Measurements from ENCODE around the gene ADTRP. TPM values are rescaled to one million over a fixed set of nuclear protein-coding genes. Genes with fewer than 3 reads are reported as not detected.
"Not testable (repeated sequence)": the region's sequence is repeated elsewhere in the genome, so short reads cannot be mapped to it uniquely, and the experiment has no call there.

ADTRP gene
- total and polyA plus RNA-seq, 5 donors, result 0.05 to 0.59 (median 0.42) TPM; not detected in 2

DNA sequence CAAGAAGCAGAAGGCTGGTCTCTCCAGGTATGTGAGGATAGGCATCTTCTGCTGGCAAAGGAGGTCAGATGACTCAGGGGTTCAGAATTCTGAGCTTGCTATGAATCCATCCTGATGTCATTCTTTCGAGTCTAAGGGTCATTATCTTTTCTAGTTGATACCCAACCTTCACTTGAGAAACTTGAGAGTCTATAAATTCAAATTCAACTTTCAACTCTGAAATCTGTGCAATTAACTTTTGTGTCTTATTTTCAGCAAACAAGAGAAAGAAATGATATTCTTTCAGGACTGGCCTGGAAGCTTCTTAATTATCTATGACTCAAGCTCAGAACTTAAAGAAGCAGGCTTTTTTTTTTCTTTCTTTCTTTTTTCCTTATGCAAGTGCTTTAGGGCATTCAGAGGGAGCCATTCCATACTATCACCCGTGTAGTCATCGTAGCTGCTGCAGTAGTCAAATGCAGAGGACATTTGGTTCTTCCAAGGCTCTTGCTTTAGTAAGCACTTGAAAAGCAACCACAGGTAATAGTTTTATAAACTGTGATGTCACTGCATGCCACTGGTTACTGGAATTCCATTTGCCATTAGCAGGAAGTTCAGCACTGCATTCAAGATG is 93.0 kb downstream of the ADTRP start:
- ATAC-seq (no peak), DNase-seq (no peak)
- Histone ChIP-seq H3K4me3 (ENCODE audit: low read length) (no peak overlapping the region), H3K9me3 (ENCODE audit: control insufficient read depth, low read length) (no peaks in the 10 kb centered on the region), H3K27me3 (ENCODE audit: control insufficient read depth, insufficient read depth) (no peaks in the 10 kb centered on the region), H3K27ac (ENCODE audit: low read length) (no peak overlapping the region), H3K4me1 (ENCODE audit: control insufficient read depth, insufficient read depth, low read length) (no peaks in the 10 kb centered on the region)
- intact Hi-C loops (cut with DNase I), result no loop called here
- 65% methylated on average over 3 of the region's 3 CpGs for WGBS

DNA sequence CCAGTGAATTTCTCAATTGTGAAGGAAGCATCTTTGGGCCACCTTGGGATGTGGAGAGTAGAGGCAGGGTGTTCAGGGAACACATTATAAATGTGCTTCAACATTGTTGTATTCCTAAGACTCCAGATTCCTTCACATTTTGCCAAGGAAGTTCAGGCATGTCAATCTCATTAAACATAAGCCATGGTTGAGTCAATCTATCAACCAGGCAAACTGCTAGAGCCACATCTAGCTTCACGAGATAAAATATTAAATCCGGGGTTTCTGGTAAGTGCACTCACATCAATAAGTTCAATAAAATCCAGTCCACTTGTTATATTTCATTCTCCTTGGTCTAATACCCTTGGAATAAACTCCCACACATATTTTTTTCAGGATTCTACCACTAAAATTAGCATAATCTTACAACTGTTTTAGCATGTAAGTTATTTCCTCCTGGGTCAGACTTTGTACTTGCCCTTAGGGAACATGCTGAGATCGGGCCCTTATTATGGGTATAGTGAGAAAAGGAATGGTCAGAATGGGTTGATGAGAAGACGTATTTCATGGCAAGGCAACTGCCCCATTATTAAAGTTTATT is 93.6 kb downstream of the ADTRP start:
- no peaks in the 10 kb centered on the region for H3K9me3 ChIP-seq (ENCODE audit: control insufficient read depth, low read length)
- ATAC-seq (no peak), DNase-seq (no peak)
- no peaks in the 10 kb centered on the region for H3K4me1 ChIP-seq (ENCODE audit: control insufficient read depth, insufficient read depth, low read length)
- WGBS, result 84% methylated on average over 4 of the region's 4 CpGs
- H3K27me3 ChIP-seq (ENCODE audit: control insufficient read depth, insufficient read depth), result no peaks in the 10 kb centered on the region
- no peak overlapping the region for H3K27ac ChIP-seq (ENCODE audit: low read length)
- intact Hi-C loops (cut with DNase I), result no loop called here
- H3K4me3 ChIP-seq (ENCODE audit: low read length), result no peak overlapping the region

GRCh38 chr6:11683871-11684270 is 94.7 kb downstream of the ADTRP start:
- DNase-seq (no peak), ATAC-seq (no peak)
- no peak overlapping the region for H3K27ac ChIP-seq (ENCODE audit: low read length)
- no peaks in the 10 kb centered on the region for H3K27me3 ChIP-seq (ENCODE audit: control insufficient read depth, insufficient read depth)
- H3K4me3 ChIP-seq (ENCODE audit: low read length), result no peak overlapping the region
- intact Hi-C loops (cut with DNase I), result no loop called here
- 85% methylated on average over 2 of the region's 2 CpGs for WGBS
- H3K4me1 ChIP-seq (ENCODE audit: control insufficient read depth, insufficient read depth, low read length), result no peaks in the 10 kb centered on the region
- no peaks in the 10 kb centered on the region for H3K9me3 ChIP-seq (ENCODE audit: control insufficient read depth, low read length)

DNA sequence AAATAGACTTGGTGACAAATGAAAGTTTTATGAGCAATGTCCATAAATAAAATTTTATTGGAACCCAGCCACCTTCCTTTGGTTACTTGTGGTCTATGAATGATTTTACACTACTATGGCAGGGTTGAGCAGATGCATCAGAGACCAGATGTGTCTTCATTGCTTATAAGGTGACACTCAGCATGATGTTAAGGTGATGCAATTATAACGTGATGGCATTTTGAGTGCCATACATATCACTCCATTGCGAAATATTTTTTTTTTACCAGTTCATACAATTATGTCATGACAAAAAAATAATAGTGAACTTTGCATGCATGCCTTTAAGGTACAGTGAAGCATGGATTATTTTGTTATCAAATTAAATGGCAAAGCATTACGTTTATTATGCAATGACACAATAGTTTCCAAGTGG is 96.0 kb downstream of the ADTRP start:
- WGBS, result 75% methylated on average over 3 of the region's 3 CpGs
- Histone ChIP-seq H3K27me3 (ENCODE audit: control insufficient read depth, insufficient read depth) (no peaks in the 10 kb centered on the region), H3K9me3 (ENCODE audit: control insufficient read depth, low read length) (no peaks in the 10 kb centered on the region), H3K4me1 (ENCODE audit: control insufficient read depth, insufficient read depth, low read length) (no peaks in the 10 kb centered on the region), H3K27ac (ENCODE audit: low read length) (no peak overlapping the region), H3K4me3 (ENCODE audit: low read length) (no peak overlapping the region)
- intact Hi-C loops (cut with DNase I), result no loop called here
- ATAC-seq (no peak), DNase-seq (no peak)

GRCh38 chr6:11681770-11682169 is 96.8 kb downstream of the ADTRP start:
- no peak for ATAC-seq
- intact Hi-C loops (cut with DNase I), result no loop called here
- DNase-seq, result no peak
- Histone ChIP-seq H3K4me3 (ENCODE audit: low read length) (no peak overlapping the region), H3K4me1 (ENCODE audit: control insufficient read depth, insufficient read depth, low read length) (no peaks in the 10 kb centered on the region), H3K9me3 (ENCODE audit: control insufficient read depth, low read length) (no peaks in the 10 kb centered on the region), H3K27me3 (ENCODE audit: control insufficient read depth, insufficient read depth) (no peaks in the 10 kb centered on the region), H3K27ac (ENCODE audit: low read length) (no peak overlapping the region)
- 52% methylated on average over 2 of the region's 2 CpGs for WGBS

DNA sequence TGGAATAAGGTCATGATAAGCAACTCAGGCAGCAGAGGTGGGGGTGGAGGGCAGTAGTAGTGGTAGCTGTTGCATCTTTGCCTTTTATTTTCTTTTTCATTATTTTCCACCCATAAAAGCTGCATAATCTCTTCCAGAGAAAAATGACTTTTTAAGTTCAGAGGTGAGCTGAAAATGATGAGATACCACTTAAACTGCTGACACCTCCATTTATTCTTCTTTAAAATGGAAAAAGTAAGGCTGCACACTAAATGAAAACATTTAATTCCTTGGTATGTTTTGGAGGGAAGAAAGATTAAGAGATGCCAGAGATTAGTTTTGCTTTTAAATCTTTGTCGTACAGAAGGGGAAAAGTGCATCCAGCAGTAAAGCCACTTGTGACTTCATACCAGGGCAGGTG is 97.2 kb downstream of the ADTRP start:
- Histone ChIP-seq H3K27ac (ENCODE audit: low read length) (no peak overlapping the region), H3K9me3 (ENCODE audit: control insufficient read depth, low read length) (no peaks in the 10 kb centered on the region), H3K27me3 (ENCODE audit: control insufficient read depth, insufficient read depth) (no peaks in the 10 kb centered on the region), H3K4me3 (ENCODE audit: low read length) (no peak overlapping the region), H3K4me1 (ENCODE audit: control insufficient read depth, insufficient read depth, low read length) (no peaks in the 10 kb centered on the region)
- no peak for ATAC-seq
- intact Hi-C loops (cut with DNase I), result no loop called here
- 45% methylated on average over 1 of the region's 1 CpG for WGBS
- no peak for DNase-seq

DNA sequence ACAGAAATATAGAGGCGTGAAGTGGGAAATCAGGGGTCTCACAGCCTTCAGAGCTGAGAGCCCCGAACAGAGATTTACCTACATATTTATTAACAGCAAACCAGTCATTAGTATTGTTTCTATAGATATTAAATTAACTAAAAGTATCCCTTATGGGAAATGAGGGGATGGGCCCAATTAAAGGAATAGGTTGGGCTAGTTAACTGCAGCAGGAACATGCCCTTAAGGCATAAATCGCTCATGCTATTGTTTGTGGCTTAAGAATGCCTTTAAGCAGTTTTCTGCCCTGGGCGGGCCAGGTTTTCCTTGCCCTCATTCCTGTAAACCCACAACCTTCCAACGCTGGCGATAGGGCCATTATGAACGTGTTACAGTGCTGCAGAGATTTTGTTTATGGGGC is 98.1 kb downstream of the ADTRP start:
- H3K9me3 ChIP-seq (ENCODE audit: control insufficient read depth, low read length); H3K27me3 ChIP-seq (ENCODE audit: control insufficient read depth, insufficient read depth); ATAC-seq; intact Hi-C loops (cut with DNase I); DNase-seq; H3K27ac ChIP-seq (ENCODE audit: low read length); H3K4me1 ChIP-seq (ENCODE audit: control insufficient read depth, insufficient read depth, low read length); H3K4me3 ChIP-seq (ENCODE audit: low read length): not testable (repeated sequence)
- 86% methylated on average over 7 of the region's 7 CpGs for WGBS

DNA sequence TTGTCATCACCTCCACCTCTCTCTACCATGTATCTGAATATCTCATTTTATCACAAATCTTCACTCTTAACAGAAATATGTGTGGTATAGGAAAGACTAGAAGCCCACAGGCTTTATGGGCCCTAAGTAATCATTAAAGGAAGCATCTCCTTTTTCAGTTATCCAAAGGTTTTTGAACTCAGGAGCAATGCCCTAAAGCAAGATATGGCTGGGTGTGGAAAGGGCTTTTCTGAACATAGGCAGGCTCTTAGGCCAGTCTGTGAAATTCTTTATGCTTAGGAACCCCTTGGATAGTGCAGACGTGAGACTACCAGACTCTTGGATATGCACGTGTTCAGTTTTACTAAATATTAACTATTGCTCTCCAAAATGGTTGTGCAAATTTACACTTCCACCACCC is 99.5 kb downstream of the ADTRP start:
- Histone ChIP-seq H3K27ac (ENCODE audit: low read length) (no peak overlapping the region), H3K4me1 (ENCODE audit: control insufficient read depth, insufficient read depth, low read length) (no peaks in the 10 kb centered on the region), H3K27me3 (ENCODE audit: control insufficient read depth, insufficient read depth) (no peaks in the 10 kb centered on the region), H3K9me3 (ENCODE audit: control insufficient read depth, low read length) (no peaks in the 10 kb centered on the region), H3K4me3 (ENCODE audit: low read length) (no peak overlapping the region)
- ATAC-seq, result no peak
- intact Hi-C loops (cut with DNase I), result no loop called here
- 74% methylated on average over 2 of the region's 2 CpGs for WGBS
- DNase-seq, result no peak

- Histone ChIP-seq H3K4me3 (ENCODE audit: low read length) (no peak overlapping the region), H3K27ac (ENCODE audit: low read length) (no peak overlapping the region), H3K9me3 (ENCODE audit: control insufficient read depth, low read length) (no peaks in the 10 kb centered on the region), H3K4me1 (ENCODE audit: control insufficient read depth, insufficient read depth, low read length) (no peaks in the 10 kb centered on the region), H3K27me3 (ENCODE audit: control insufficient read depth, insufficient read depth) (no peaks in the 10 kb centered on the region)
- WGBS, result 65% methylated on average over 2 of the region's 2 CpGs
- no peak for DNase-seq
- no peak for ATAC-seq
- intact Hi-C loops (cut with DNase I), result no loop called here
These were observed 103.0 kb downstream of the ADTRP start for GRCh38 chr6:11675601-11676000.

- DNase-seq (no peak), ATAC-seq (no peak)
- Histone ChIP-seq H3K27me3 (ENCODE audit: control insufficient read depth, insufficient read depth) (no peaks in the 10 kb centered on the region), H3K27ac (ENCODE audit: low read length) (no peak overlapping the region), H3K9me3 (ENCODE audit: control insufficient read depth, low read length) (no peaks in the 10 kb centered on the region), H3K4me1 (ENCODE audit: control insufficient read depth, insufficient read depth, low read length) (no peaks in the 10 kb centered on the region), H3K4me3 (ENCODE audit: low read length) (no peak overlapping the region)
- intact Hi-C loops (cut with DNase I), result no loop called here
- 75% methylated on average over 5 of the region's 5 CpGs for WGBS
These were observed 105.9 kb downstream of the ADTRP start for GRCh38 chr6:11672669-11673068.

DNA sequence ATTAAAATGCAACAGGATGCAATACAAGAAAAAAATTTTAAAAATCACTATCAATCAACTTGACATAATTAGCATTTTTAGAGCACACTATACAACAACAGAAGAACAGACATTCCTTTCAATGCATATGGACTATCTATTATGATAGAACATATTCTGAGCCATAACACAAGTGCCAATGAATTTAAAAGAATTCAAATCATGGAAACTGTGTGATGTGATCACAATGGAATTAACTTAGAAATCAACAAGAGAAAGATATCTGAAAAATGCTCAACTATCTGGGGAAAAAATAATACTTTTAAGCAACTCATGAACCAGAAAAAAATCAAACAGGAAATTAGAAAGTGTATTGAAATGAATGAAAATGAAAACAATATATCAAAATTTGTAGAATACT is 106.3 kb downstream of the ADTRP start:
- Histone ChIP-seq H3K4me1 (ENCODE audit: control insufficient read depth, insufficient read depth, low read length) (no peaks in the 10 kb centered on the region), H3K27ac (ENCODE audit: low read length) (no peak overlapping the region), H3K9me3 (ENCODE audit: control insufficient read depth, low read length) (no peaks in the 10 kb centered on the region), H3K4me3 (ENCODE audit: low read length) (no peak overlapping the region), H3K27me3 (ENCODE audit: control insufficient read depth, insufficient read depth) (no peaks in the 10 kb centered on the region)
- DNase-seq (no peak), ATAC-seq (no peak)
- intact Hi-C loops (cut with DNase I), result no loop called here

GRCh38 chr6:11669696-11670095 is 108.9 kb downstream of the ADTRP start:
- ATAC-seq, result no peak
- 96% methylated on average over 4 of the region's 4 CpGs for WGBS
- Histone ChIP-seq H3K4me1 (ENCODE audit: control insufficient read depth, insufficient read depth, low read length) (no peaks in the 10 kb centered on the region), H3K9me3 (ENCODE audit: control insufficient read depth, low read length) (no peaks in the 10 kb centered on the region), H3K27me3 (ENCODE audit: control insufficient read depth, insufficient read depth) (no peaks in the 10 kb centered on the region), H3K4me3 (ENCODE audit: low read length) (no peak overlapping the region), H3K27ac (ENCODE audit: low read length) (no peak overlapping the region)
- DNase-seq, result no peak
- intact Hi-C loops (cut with DNase I), result no loop called here

Data from right cardiac atrium (tissue), 5 donors.